Panc1 (cell line): Measurements from ENCODE around the gene CDH16. TPM values are rescaled to one million over a fixed set of nuclear protein-coding genes. Genes with fewer than 3 reads are reported as not detected.

Experiments used
- ATAC-seq: fragments of 200-7000 bp; cut with Tn5 transposase; 2 replicates; pipeline ENCODE4 v1.9.1; 2020; ENCODE audit warnings: mild to moderate bottlenecking, moderate library complexity
- BruUV-seq: library from RNA; stranded (reverse); fragments of 400-500 nt; replicated peaks from 2 replicates; lab custom pipeline; 2021; lab: Mats Ljungman, UMichigan
- CTCF ChIA-PET: fragments of 300-600 bp; sonication (Branson Sonifier 250); formaldehyde crosslinking; loops from one replicate; lab custom pipeline; 2022; ENCODE audit warnings: antibody characterized with exemption; lab: Charles Lee
- POLR2A ChIA-PET: fragments of 300-600 bp; sonication (Branson Sonifier 250); formaldehyde crosslinking; loops from one replicate; lab custom pipeline; 2022; ENCODE audit warnings: antibody characterized with exemption; lab: Charles Lee
- DNase-seq: peaks from one replicate; pipeline ENCODE4 v3.0.0-alpha.2; 2010; ENCODE audit warnings: low read depth, low spot score
- H3K27ac ChIP-seq: 2 replicates; pipeline ENCODE4 v1.5.1; 2011; ENCODE audit warnings: mild to moderate bottlenecking, low read length, inconsistent platforms
- H3K27me3 ChIP-seq: fragments of 200-500 bp; sonication (Bioruptor generic); 2 replicates; pipeline ENCODE4 v1.6.0; 2014; ENCODE audit warnings: low read length, inconsistent platforms; ENCODE audit not compliant: control insufficient read depth, insufficient read depth
- H3K36me3 ChIP-seq: fragments of 200-500 bp; sonication (Bioruptor generic); 2 replicates; pipeline ENCODE4 v1.5.1; 2014; ENCODE audit warnings: inconsistent platforms, mild to moderate bottlenecking, low read length, moderate library complexity; ENCODE audit not compliant: control insufficient read depth, insufficient read depth
- H3K4me1 ChIP-seq: 2 replicates; pipeline ENCODE4 v1.5.1; 2011; ENCODE audit warnings: inconsistent platforms, mild to moderate bottlenecking, low read length, moderate library complexity; ENCODE audit not compliant: control insufficient read depth, insufficient read depth
- H3K4me3 ChIP-seq, 2 experiments: 2 replicates each; pipeline ENCODE4 v1.5.1; 2011 to 2012; ENCODE audit warnings: low read depth in 2 of 2, low read length in 2 of 2, mild to moderate bottlenecking in 2 of 2, inconsistent platforms in 1 of 2, moderate library complexity in 1 of 2
- H3K9me3 ChIP-seq: fragments of 200-500 bp; sonication (Bioruptor generic); 2 replicates; pipeline ENCODE4 v1.5.1; 2014; ENCODE audit warnings: low read depth, mild to moderate bottlenecking, inconsistent platforms, low read length, moderate library complexity; ENCODE audit not compliant: control insufficient read depth, insufficient read depth
- POLR2AphosphoS5 ChIP-seq: IDR thresholded peaks from 2 replicates; pipeline ENCODE4 v1.6.1; 2012; ENCODE audit warnings: mild to moderate bottlenecking, low read depth, low read length, moderate library complexity
- REST ChIP-seq, 2 experiments: IDR thresholded peaks; 2 replicates each; pipeline ENCODE4 v1.6.1; 2011 to 2012; ENCODE audit warnings: low read depth in 2 of 2, control low read depth in 1 of 2, low read length in 1 of 2, mild to moderate bottlenecking in 1 of 2, moderate library complexity in 1 of 2; ENCODE audit not compliant: insufficient read depth in 1 of 2
- SIN3A ChIP-seq: IDR thresholded peaks from 2 replicates; pipeline ENCODE4 v1.6.1; 2012; ENCODE audit warnings: low read depth, mild to moderate bottlenecking, low read length, moderate library complexity, borderline replicate concordance; ENCODE audit not compliant: insufficient read depth
- TCF7L2 ChIP-seq: IDR thresholded peaks from 2 replicates; pipeline ENCODE4 v1.6.1; 2011; ENCODE audit warnings: mild to moderate bottlenecking, low read depth, low read length, inconsistent platforms
- in situ Hi-C: cut with HindIII; loops from 2 replicates; pipeline ENCODE4 v1.10.0; 2016; ENCODE audit warnings: low sequenced_read_pairs, low pct_unique_long_range_greater_than_20kb
- intact Hi-C: fragments of 100-400 bp; cut with micrococcal nuclease; formaldehyde crosslinking; loops from one replicate; pipeline ENCODE4 v1.10.0; 2022; ENCODE audit not compliant: unreplicated experiment
- total RNA-seq: library from RNA; stranded (reverse); gene quantifications from one replicate; pipeline ENCODE4 v1.2.1, GENCODE V29; 2021; ENCODE audit not compliant: unreplicated experiment
- TF ChIP-seq, protein P1 (sequence below): fragments of 450-650 bp; IDR thresholded peaks from 2 replicates; pipeline ENCODE4 v1.5.1; 2017; ENCODE audit warnings: mild to moderate bottlenecking

The CDH16 gene
- total RNA-seq, 1 experiment from 2014 or later: not detected

DNA sequence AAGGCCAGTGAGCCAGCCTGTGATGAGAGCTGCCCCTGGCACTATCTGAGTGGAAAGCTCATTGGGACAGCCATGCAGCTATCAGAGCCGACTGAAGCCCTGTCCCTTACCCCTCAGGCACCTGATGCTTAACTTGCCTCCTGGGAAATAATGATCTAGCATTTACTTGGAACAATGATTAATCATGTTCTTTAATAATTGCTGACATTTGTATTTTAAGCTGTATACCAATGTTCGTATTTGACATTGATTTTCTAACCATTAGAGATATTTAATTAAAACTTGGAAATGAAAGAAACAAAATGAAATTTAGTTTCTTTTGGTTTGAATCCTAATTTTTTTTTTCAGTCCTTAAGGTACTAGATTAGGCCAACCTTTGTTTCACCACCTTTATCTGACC lies 27.9 kb downstream of the CDH16 start:
- H3K4me3 ChIP-seq: no peak overlapping the region
- no peaks in the 10 kb centered on the region for H3K36me3 ChIP-seq
- no peaks in the 10 kb centered on the region for H3K4me1 ChIP-seq
- ChIA-PET POLR2A (no interaction called here), CTCF (interaction anchor here (0.7 kb wide), 1 partner anchor 128 kb away, joined by 3 read pairs; no protein-coding TSS in a partner anchor)
- in situ Hi-C loops (no loop called here), intact Hi-C loops (no loop called here)
- no TSS peak for BruUV-seq
- H3K9me3 ChIP-seq: no peaks in the 10 kb centered on the region
- no peaks in the 10 kb centered on the region for H3K27me3 ChIP-seq
- no peak overlapping the region for H3K27ac ChIP-seq
- DNase-seq (no peak), ATAC-seq (no peak)
- TF ChIP-seq TCF7L2 (no peak), REST (IDR thresholded peaks at IDR 0.05; ENCODE audit: insufficient read depth in 1 of 2, low read depth in 2 of 2, low read length in 1 of 2) (no peak), SIN3A (no peak), POLR2AphosphoS5 (no peak)
- TF ChIP-seq, protein P1, sequence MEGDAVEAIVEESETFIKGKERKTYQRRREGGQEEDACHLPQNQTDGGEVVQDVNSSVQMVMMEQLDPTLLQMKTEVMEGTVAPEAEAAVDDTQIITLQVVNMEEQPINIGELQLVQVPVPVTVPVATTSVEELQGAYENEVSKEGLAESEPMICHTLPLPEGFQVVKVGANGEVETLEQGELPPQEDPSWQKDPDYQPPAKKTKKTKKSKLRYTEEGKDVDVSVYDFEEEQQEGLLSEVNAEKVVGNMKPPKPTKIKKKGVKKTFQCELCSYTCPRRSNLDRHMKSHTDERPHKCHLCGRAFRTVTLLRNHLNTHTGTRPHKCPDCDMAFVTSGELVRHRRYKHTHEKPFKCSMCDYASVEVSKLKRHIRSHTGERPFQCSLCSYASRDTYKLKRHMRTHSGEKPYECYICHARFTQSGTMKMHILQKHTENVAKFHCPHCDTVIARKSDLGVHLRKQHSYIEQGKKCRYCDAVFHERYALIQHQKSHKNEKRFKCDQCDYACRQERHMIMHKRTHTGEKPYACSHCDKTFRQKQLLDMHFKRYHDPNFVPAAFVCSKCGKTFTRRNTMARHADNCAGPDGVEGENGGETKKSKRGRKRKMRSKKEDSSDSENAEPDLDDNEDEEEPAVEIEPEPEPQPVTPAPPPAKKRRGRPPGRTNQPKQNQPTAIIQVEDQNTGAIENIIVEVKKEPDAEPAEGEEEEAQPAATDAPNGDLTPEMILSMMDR: no peak

DNA sequence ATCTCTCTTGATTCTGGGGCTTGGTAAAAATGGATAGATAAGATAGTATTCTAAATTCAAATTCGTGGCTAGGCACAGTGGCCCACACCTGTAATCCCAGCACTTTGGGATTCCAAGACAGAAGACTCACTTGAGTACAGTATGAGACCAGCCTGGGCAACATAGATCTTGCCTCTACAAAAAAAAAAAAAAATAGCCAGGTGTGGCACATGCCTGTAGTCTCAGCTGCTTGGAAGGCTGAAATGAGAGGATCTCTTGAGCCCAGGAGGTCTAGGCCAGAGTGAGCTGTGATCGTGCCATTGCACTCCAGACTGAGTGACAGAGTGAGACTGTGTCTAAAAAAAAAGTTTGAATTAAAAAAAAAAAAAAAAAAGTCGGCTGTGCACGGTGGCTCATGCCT lies 29.1 kb downstream of the CDH16 start:
- H3K4me3 ChIP-seq: no peak overlapping the region
- ATAC-seq (no peak), DNase-seq (no peak)
- TF ChIP-seq TCF7L2: no peak
- no peak for TF ChIP-seq POLR2AphosphoS5
- no peak for TF ChIP-seq REST (IDR thresholded peaks at IDR 0.05; ENCODE audit: insufficient read depth in 1 of 2, low read depth in 2 of 2, low read length in 1 of 2)
- TF ChIP-seq SIN3A: no peak
- TF ChIP-seq, protein P1: no peak
- BruUV-seq: no TSS peak
- no peaks in the 10 kb centered on the region for H3K9me3 ChIP-seq
- no peaks in the 10 kb centered on the region for H3K27me3 ChIP-seq
- H3K4me1 ChIP-seq: no peaks in the 10 kb centered on the region
- no peaks in the 10 kb centered on the region for H3K36me3 ChIP-seq
- POLR2A ChIA-PET: no interaction called here
- no peak overlapping the region for H3K27ac ChIP-seq
- intact Hi-C loops: no loop called here
- CTCF ChIA-PET: no interaction called here
- in situ Hi-C loops: no loop called here
